HCT116 (cell line): ENCODE results near the gene PGBD2.
"Not testable (repeated sequence)": the region's sequence is repeated elsewhere in the genome, so short reads cannot be mapped to it uniquely, and the experiment has no call there.

ENCODE experiments used
- EZH2phosphoT487 ChIP-seq: fragments of 200-600 bp; IDR thresholded peaks from 2 replicates; pipeline ENCODE4 v1.6.1; 2018; ENCODE audit warnings: antibody characterized with exemption, borderline replicate concordance
- POLR2A ChIP-seq: IDR thresholded peaks from 2 replicates; pipeline ENCODE4 v1.7.0; 2011; ENCODE audit warnings: borderline replicate concordance; ENCODE audit not compliant: insufficient read depth, insufficient read length; ENCODE audit errors: extremely low read depth
- POLR2AphosphoS5 ChIP-seq: IDR thresholded peaks from 2 replicates; pipeline ENCODE4 v1.6.1; 2011; ENCODE audit warnings: mild to moderate bottlenecking, low read depth, low read length, moderate library complexity

- TF ChIP-seq POLR2A, POLR2AphosphoS5, EZH2phosphoT487: not testable (repeated sequence)
These were observed 39.4 kb downstream of the PGBD2 start for GRCh38 chr1:248945453-248945852.
